Ovary (tissue), 3 donors: ENCODE results near the gene EXOC6B.

Experiments
- CTCF ChIP-seq, 3 donors: fragments of 450-650 bp in 2 of 3; fragments of 200-600 bp in 1 of 3; IDR thresholded peaks; one replicate each; pipeline versions ENCODE4 v1.5.1 to v1.8.0; 2016 to 2022; ENCODE audit warnings: antibody characterized with exemption in 3 of 3, mild to moderate bottlenecking in 1 of 3
- EP300 ChIP-seq: sonication (generic); formaldehyde crosslinking; IDR thresholded peaks from one replicate; pipeline ENCODE4 v1.6.1; 2017; ENCODE audit warnings: antibody characterized with exemption
- POLR2A ChIP-seq: fragments of 450-650 bp; IDR thresholded peaks from one replicate; pipeline ENCODE4 v1.6.1; 2017; ENCODE audit warnings: antibody characterized with exemption, mild to moderate bottlenecking, moderate library complexity
- donor health status: DM: no; HTN: no; CAD: no.

GRCh38 chr2:72208225-72208624, 617.6 kb downstream of the EXOC6B start:
- TF ChIP-seq CTCF (IDR thresholded peaks at IDR 0.05) (no peak), POLR2A (no peak), EP300 (no peak)
